Calu3 (cell line): ENCODE results near the gene ZNF501. TPM values are rescaled to one million over a fixed set of nuclear protein-coding genes. Genes with fewer than 3 reads are reported as not detected.

Experiments used
- BruUV-seq: library from RNA; stranded (reverse); fragments of 400-500 nt; replicated peaks from 2 replicates; lab custom pipeline; 2021; lab: Mats Ljungman, UMichigan
- CTCF ChIA-PET: fragments of 300-600 bp; sonication (Branson Sonifier 250); formaldehyde crosslinking; loops from one replicate; lab custom pipeline; 2022; ENCODE audit warnings: antibody characterized with exemption; lab: Charles Lee
- DNase-seq: peaks from one replicate; pipeline ENCODE4 v3.0.0; 2022
- H3K27ac Mint-ChIP-seq: one replicate; pipeline ENCODE4 v1.8.0; 2022; ENCODE audit warnings: mixed read lengths; ENCODE audit not compliant: unreplicated experiment
- H3K27me3 Mint-ChIP-seq: one replicate; pipeline ENCODE4 v1.8.0; 2022; ENCODE audit warnings: mixed read lengths; ENCODE audit not compliant: unreplicated experiment
- H3K36me3 Mint-ChIP-seq: one replicate; pipeline ENCODE4 v1.8.0; 2022; ENCODE audit warnings: mild to moderate bottlenecking, moderate library complexity, mixed read lengths; ENCODE audit not compliant: insufficient read depth, unreplicated experiment
- H3K4me1 Mint-ChIP-seq: one replicate; pipeline ENCODE4 v1.8.0; 2022; ENCODE audit warnings: mild to moderate bottlenecking, low read depth, mixed read lengths; ENCODE audit not compliant: unreplicated experiment
- H3K4me3 Mint-ChIP-seq: one replicate; pipeline ENCODE4 v1.8.0; 2022; ENCODE audit warnings: mild to moderate bottlenecking, low read depth, moderate library complexity, mixed read lengths; ENCODE audit not compliant: unreplicated experiment
- H3K9me3 Mint-ChIP-seq: one replicate; pipeline ENCODE4 v1.8.0; 2022; ENCODE audit warnings: low read depth, mixed read lengths; ENCODE audit not compliant: unreplicated experiment
- intact Hi-C: fragments of 100-400 bp; cut with micrococcal nuclease; formaldehyde crosslinking; loops from one replicate; pipeline ENCODE4 v1.10.0; 2022; ENCODE audit not compliant: unreplicated experiment
- total RNA-seq: library from RNA; stranded (reverse); gene quantifications from 2 replicates; pipeline ENCODE4 v1.2.3, GENCODE V29; 2022
- TF ChIP-seq, protein P1 (sequence below): fragments of 200-600 bp; IDR thresholded peaks from one replicate; pipeline ENCODE4 v1.8.0; 2022; ENCODE audit warnings: antibody characterized with exemption; ENCODE audit not compliant: unreplicated experiment

Gene ZNF501
- total RNA-seq, 1 experiment from 2014 or later: 0.61 TPM

DNA sequence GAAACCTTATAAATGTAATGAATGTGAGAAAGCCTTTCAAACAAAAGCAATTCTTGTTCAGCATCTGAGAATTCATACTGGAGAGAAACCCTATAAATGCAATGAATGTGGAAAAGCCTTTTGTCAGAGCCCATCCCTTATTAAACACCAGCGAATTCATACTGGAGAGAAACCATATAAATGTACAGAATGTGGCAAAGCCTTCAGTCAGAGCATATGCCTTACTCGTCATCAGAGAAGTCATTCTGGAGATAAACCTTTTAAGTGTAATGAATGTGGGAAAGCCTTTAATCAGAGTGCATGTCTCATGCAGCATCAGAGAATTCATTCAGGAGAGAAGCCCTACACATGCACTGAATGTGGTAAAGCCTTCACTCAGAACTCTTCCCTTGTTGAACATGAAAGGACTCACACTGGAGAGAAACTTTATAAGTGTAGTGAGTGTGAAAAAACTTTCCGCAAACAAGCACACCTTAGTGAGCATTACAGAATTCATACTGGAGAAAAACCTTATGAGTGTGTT, 5.3 kb downstream of the ZNF501 start:
- Mint-ChIP-seq H3K9me3 (peaks cover 22% of the 10 kb centered on the region), H3K36me3 (peaks cover under 1% of the 10 kb centered on the region)

DNA sequence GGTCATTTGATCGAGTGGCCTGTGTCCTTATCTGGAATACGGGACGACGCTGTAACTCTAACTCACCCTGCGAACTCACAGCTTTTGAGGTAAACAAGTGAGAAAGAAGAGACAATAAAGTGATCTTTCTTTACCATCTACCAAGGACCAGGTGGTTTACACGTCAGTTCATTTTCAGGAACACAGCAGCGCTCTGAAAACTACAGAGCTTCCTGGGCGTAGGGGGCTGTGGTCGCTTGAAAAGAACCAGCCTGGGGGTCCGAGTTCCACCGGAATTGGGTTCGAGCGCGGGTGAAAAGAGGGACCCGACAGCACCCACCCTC, 31.6 kb downstream of the ZNF501 start:
- H3K27ac Mint-ChIP-seq: peak overlapping the region; percentile 79
- intact Hi-C loops: loop anchor here (5.0 kb wide), 1 partner anchor 229 kb away; no protein-coding TSS in a partner anchor
- no peaks in the 10 kb centered on the region for H3K4me1 Mint-ChIP-seq
- TF ChIP-seq, protein P1, sequence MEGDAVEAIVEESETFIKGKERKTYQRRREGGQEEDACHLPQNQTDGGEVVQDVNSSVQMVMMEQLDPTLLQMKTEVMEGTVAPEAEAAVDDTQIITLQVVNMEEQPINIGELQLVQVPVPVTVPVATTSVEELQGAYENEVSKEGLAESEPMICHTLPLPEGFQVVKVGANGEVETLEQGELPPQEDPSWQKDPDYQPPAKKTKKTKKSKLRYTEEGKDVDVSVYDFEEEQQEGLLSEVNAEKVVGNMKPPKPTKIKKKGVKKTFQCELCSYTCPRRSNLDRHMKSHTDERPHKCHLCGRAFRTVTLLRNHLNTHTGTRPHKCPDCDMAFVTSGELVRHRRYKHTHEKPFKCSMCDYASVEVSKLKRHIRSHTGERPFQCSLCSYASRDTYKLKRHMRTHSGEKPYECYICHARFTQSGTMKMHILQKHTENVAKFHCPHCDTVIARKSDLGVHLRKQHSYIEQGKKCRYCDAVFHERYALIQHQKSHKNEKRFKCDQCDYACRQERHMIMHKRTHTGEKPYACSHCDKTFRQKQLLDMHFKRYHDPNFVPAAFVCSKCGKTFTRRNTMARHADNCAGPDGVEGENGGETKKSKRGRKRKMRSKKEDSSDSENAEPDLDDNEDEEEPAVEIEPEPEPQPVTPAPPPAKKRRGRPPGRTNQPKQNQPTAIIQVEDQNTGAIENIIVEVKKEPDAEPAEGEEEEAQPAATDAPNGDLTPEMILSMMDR: no peak
- CTCF ChIA-PET: interaction anchor here (0.7 kb wide), 1 partner anchor 263 kb away, joined by 4 read pairs; no protein-coding TSS in a partner anchor
- no peaks in the 10 kb centered on the region for H3K27me3 Mint-ChIP-seq
- DNase-seq: peak; percentile 1
- TSS peak; percentile 53 for BruUV-seq
- H3K9me3 Mint-ChIP-seq: peaks cover 8% of the 10 kb centered on the region
- H3K36me3 Mint-ChIP-seq: peaks cover 42% of the 10 kb centered on the region
- H3K4me3 Mint-ChIP-seq: peak overlapping the region; percentile 82

More for the DNA sequence above, 5.3 kb downstream of the ZNF501 start:
- no TSS peak for BruUV-seq
- TF ChIP-seq, protein P1: no peak
- CTCF ChIA-PET: no interaction called here
- Mint-ChIP-seq H3K27ac (no peak overlapping the region), H3K4me3 (no peak overlapping the region), H3K4me1 (no peaks in the 10 kb centered on the region), H3K27me3 (no peaks in the 10 kb centered on the region)
- DNase-seq: no peak
- intact Hi-C loops: no loop called here

DNA sequence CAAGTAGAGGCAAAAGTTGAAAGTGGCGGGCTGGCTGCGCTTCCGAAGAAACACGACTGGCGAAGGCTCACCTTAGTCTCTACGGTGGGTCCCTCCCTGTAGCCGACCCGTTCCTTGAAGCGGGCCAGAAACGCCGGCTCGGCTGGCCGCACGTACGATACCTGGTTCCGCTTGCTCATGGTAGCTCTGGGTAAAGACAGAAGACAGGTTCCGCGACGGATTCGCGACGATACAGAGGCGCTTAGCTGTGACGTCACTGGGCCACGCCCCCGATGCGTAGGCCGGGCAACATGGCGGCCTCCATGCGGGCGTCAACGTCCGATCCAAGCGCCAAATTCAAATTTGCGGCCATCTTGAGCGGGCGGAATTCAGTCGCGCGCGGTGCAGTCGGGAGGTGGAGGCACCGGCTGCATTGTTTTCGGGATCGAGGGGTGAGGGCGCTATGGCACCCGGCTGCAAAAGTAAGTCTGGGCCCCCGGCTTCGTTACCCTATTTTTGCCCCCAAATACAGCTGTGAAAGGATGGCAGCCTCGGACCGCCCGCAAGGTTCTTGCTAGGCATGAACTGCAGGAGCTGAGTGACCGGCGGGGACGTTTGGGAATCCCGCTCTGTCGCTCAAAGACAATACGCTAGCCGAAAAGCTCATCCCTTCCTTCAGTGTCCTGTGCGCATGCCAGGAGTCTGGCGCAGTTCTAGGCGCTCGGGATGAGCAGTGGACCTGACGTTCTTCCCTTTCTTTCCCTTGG, 32.2 kb downstream of the ZNF501 start, which contains the start of the genes KIAA1143 and KIF15:
Gene KIAA1143 (minus strand): TSS at position 196 of the 746 bp plus-strand sequence. CDS start 17 bp downstream, at position 179.
Gene KIF15 (plus strand): TSS at position 371 of the 746 bp plus-strand sequence. CDS start 72 bp downstream, at position 443.
- Mint-ChIP-seq H3K27me3 (no peaks in the 10 kb centered on the region), H3K36me3 (peaks cover 42% of the 10 kb centered on the region), H3K27ac (peak within 1 kb of the TSS; percentile 79), H3K9me3 (peaks cover 8% of the 10 kb centered on the region), H3K4me3 (peak within 1 kb of the TSS; percentile 82), H3K4me1 (no peaks in the 10 kb centered on the region)
- TF ChIP-seq, protein P1: no peak
- CTCF ChIA-PET: no interaction called here
- BruUV-seq: TSS peak; percentile 82
- DNase-seq: peak; percentile 96
- intact Hi-C loops: loop anchor here (5.0 kb wide), 1 partner anchor 229 kb away; no protein-coding TSS in a partner anchor

DNA sequence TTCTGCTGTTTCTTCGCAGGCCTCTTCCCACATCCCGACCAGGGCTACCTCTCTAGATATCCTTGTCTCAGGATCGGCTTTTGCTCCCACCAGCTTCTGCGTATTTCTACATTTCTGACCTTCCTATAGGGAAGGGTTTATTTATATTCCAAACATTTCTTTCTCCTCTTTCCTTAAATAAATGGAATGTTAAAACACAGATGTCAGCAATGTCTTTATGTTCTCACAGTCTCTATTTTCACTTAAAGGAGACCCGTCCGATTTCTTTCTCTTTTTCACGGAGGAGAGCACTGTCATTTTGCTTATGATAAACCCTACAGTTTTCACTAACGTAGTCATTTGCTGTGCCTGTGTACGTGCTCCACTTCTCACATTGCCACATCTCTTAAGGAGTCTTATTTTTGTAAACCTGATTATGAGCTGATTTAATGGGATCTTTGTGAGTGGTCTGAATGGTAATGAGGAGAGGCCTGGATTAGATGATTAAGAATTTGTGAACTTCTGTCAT, 32.8 kb downstream of the ZNF501 start:
- Mint-ChIP-seq H3K27me3 (no peaks in the 10 kb centered on the region), H3K9me3 (peaks cover 8% of the 10 kb centered on the region), H3K4me3 (peak overlapping the region; percentile 82), H3K27ac (peak overlapping the region; percentile 79), H3K4me1 (no peaks in the 10 kb centered on the region), H3K36me3 (peaks cover 44% of the 10 kb centered on the region)
- no TSS peak for BruUV-seq
- TF ChIP-seq, protein P1: no peak
- DNase-seq: no peak
- intact Hi-C loops: loop anchor here (5.0 kb wide), 1 partner anchor 230 kb away; no protein-coding TSS in a partner anchor
- CTCF ChIA-PET: no interaction called here
